ENCODE data around the gene NID1. TPM values are rescaled to one million over a fixed set of nuclear protein-coding genes. Genes with fewer than 3 reads are reported as not detected.

The NID1 gene
- total RNA-seq, 1 experiment from 2014 or later, result 0.32 TPM

- BruUV-seq (replicated peaks), result no TSS peak
- TF ChIP-seq CEBPB (IDR thresholded peaks at IDR 0.05; ENCODE audit: low read depth) (no peak), YY1 (IDR thresholded peaks at IDR 0.05; ENCODE audit: extremely low read depth, insufficient replicate concordance, low read depth, low read length) (no peak), ZNF274 (IDR thresholded peaks at IDR 0.05; ENCODE audit: low read depth, low read length) (no peak), TCF7L2 (IDR thresholded peaks at IDR 0.05; ENCODE audit: borderline replicate concordance, extremely low read depth, insufficient read depth, insufficient read length) (no peak), SRF (IDR thresholded peaks at IDR 0.05; ENCODE audit: low read depth) (no peak), EZH2phosphoT487 (IDR thresholded peaks at IDR 0.05; ENCODE audit: borderline replicate concordance) (no peak), SIN3A (IDR thresholded peaks at IDR 0.05; ENCODE audit: low read depth) (no peak), RAD21 (IDR thresholded peaks at IDR 0.05; ENCODE audit: low read depth) (no peak)
- TF ChIP-seq, protein P1, sequence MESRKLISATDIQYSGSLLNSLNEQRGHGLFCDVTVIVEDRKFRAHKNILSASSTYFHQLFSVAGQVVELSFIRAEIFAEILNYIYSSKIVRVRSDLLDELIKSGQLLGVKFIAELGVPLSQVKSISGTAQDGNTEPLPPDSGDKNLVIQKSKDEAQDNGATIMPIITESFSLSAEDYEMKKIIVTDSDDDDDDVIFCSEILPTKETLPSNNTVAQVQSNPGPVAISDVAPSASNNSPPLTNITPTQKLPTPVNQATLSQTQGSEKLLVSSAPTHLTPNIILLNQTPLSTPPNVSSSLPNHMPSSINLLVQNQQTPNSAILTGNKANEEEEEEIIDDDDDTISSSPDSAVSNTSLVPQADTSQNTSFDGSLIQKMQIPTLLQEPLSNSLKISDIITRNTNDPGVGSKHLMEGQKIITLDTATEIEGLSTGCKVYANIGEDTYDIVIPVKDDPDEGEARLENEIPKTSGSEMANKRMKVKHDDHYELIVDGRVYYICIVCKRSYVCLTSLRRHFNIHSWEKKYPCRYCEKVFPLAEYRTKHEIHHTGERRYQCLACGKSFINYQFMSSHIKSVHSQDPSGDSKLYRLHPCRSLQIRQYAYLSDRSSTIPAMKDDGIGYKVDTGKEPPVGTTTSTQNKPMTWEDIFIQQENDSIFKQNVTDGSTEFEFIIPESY (IDR thresholded peaks at IDR 0.05; ENCODE audit: extremely low read depth, insufficient replicate concordance, low read length), result no peak
- CTCF ChIA-PET, result no interaction called here
Observed at GRCh38 chr1:236072001-236072400, 7.1 kb upstream of the NID1 start.

More at GRCh38 chr1:236072001-236072400, 7.1 kb upstream of the NID1 start:
- no peaks in the 10 kb centered on the region for H3K27me3 ChIP-seq (ENCODE audit: insufficient read depth, low read length)
- H3K4me3 ChIP-seq (replicated peaks in 1 of 2; ENCODE audit: low read depth in 1 of 2, low read length in 2 of 2), result no peak overlapping the region
- no peaks in the 10 kb centered on the region for H3K4me1 ChIP-seq (ENCODE audit: control insufficient read depth in 1 of 2, insufficient read depth in 2 of 2, low read length in 2 of 2)
- no peak overlapping the region for H3K4me2 ChIP-seq (ENCODE audit: low read length)
- H3K9ac ChIP-seq (ENCODE audit: low read length), result no peak overlapping the region
- ChIA-PET RAD21 (ENCODE audit: low non-redundant PET in 1 of 2, low total read pairs in 2 of 2, uncharacterized antibody in 2 of 2, unreplicated experiment in 2 of 2) (no interaction called here), POLR2A (no interaction called here)
- H3K79me2 ChIP-seq (ENCODE audit: insufficient read depth, low read length), result no peaks in the 10 kb centered on the region
- no peaks in the 10 kb centered on the region for H3K9me3 ChIP-seq (ENCODE audit: control insufficient read depth in 1 of 2, insufficient read depth in 1 of 2, low read depth in 1 of 2, low read length in 2 of 2)
- no peaks in the 10 kb centered on the region for H4K20me1 ChIP-seq (ENCODE audit: insufficient read depth)
- DNase-seq (ENCODE audit: low read depth, low spot score) (no peak), ATAC-seq (no peak)
- no peaks in the 10 kb centered on the region for H3K36me3 ChIP-seq (ENCODE audit: control insufficient read depth in 1 of 2, insufficient read depth in 2 of 2, low read length in 2 of 2)
- no peak overlapping the region for H3K27ac ChIP-seq (ENCODE audit: low read depth, low read length)
- no peak overlapping the region for H2AFZ ChIP-seq (ENCODE audit: low read depth, low read length, poor library complexity, severe bottlenecking)
- no peaks in the 10 kb centered on the region for H3K9me2 ChIP-seq (ENCODE audit: insufficient read depth)
- intact Hi-C loops (cut with micrococcal nuclease), result no loop called here

Data from HCT116 (cell line).